Stimulated activated CD8-positive, alpha-beta memory T cell treated with anti-CD3 and anti-CD28 coated beads, Interleukin-4, amount 100 ng/mL, for 1 hour (primary cell): ENCODE data around the gene NLRC3.

ENCODE experiments used
- DNase-seq, 2 donors: peaks; one replicate each; pipeline ENCODE4 v3.0.0-alpha.2; 2020; ENCODE audit warnings: low read depth in 2 of 2, low spot score in 1 of 2

NLRC3 gene

DNA sequence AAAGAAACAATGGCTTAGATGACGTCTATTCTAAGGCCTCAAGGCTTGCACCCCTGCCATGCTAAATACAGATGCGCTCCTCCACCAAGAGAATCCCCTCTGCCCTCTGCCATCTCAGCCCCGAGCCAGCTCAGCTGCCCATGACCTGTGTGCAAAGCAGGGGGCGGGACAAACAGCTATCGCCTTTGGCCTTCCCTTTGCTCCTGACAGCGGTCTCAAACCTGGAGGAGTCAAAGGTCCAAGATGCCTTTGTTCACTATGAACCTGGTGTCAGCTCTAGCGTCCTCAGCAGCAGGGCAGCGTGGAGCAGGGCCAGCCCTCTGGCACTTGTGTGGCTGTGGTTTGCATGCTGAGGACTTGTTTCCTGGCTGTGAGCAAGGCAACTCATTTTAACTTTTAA lies 21.9 kb upstream of the NLRC3 start:
- no peak for DNase-seq

DNA sequence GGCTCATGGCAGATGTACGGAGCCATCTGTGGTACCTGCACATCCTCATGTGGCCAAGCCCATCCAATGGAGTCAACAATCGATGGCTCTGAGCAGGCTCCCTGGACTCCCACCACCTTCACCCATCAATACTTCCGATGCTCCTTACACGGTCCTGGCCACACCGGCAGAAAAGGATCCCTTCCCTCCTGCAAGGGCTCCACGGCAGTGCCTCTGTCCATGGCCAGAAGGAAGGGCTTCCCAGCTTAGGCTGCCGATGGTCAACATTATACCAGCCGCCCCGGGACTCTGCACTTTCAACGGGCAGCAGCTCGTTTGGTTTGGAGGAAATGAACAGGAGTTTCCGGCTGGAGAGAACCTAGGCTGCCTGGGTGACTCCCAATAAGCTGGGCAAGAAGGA lies 21.0 kb upstream of the NLRC3 start:
- no peak for DNase-seq

DNA sequence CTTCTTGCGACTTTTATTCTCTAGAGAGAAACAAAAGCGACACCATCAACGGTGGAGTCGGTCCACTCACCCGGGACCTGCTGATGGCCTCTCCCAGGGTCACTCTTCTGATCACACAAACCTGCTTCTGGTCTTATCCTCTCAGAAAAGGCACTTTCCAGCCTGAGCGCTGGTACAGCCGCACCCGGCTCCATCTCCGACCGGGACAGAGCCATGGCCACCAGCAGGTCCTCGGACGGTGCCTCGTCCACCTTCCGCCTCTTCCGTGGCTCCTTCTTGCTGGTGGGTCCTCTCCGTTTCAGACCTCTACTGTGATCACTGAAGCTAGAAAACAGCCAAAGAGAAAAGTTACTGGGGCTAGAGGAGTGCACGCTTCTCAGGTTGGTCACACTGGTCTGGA lies 20.5 kb upstream of the NLRC3 start:
- DNase-seq, result no peak

DNA sequence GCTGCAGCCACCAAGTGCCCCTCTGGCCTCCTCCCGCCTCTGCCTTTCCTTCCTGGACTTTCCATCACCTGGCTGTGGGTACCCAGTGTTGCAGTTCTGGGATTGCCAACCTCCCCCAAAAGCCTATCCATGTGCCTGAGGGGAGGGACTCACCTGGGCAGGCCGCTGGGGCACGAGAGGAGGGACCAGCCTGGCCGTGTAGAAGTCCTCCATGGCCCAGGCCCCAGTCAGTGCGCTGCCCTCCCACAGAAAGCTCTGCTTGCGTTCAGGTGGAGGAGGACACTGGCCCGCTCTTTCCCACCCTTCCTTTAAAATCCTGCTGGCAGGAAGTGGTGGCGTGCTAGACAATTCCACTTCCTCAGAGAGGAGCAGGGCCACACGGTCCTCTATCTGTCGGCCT lies 20.0 kb upstream of the NLRC3 start:
- no peak for DNase-seq

DNA sequence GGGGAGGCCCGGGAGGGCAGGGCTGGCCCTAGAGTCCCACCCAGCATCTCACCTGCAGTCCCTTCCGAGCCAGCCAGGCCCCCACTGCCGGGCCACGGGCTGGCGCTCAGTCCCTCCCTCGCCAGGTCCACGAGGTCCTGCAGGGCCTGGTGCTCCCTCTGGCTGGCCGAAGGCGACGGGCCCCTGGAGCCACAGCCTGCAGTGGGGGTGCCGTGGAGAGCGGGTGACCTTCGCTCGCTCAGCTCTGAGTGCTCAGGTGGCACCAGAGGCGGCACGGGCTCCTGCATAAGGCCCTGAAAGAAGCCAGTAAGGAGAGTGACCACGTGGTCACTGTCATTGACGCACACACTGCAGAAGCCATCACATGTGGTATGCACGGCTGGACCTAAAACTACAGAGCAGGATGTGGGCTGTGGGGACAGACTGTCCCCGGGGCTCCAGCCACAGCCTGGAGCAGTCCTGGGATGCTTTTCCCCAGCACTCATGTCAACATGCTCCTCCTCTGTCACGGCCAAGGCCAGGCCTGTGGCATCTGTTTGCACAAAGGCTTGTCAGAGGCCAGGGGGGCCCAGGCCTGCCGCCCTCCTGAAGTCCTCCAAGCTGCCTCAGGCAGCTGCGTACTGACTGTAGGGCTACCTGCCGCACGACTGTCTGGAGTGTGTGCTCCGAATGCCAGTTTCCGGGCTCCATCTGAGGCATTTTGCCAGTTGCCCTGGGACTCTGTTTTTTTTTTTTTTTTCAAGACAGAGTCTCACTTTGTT lies 19.1 kb upstream of the NLRC3 start:
- DNase-seq, result no peak

DNA sequence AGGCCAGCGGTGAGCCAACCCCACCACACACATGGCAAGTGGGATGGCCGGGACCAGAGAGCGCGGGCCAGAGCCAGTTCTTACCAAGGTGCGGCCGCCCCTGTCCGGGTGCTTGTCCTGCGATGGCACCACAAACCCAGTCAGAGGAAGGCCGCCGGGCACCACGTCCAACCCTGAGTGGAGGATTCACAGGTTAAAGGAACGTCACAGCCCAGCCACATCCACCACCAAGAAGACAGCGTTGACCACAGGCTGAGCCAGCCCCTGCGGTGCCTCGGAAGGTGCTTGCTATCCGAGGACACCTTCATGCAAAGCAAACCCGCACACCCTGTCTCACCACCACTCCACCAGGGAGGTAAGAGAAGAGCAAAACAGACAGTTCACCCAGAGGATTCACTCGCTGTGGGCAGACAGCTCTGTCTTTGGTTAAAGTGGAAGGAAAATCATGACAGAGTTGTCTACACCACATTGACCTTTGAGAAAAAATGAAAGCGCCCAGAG lies 18.4 kb upstream of the NLRC3 start:
- no peak for DNase-seq

DNA sequence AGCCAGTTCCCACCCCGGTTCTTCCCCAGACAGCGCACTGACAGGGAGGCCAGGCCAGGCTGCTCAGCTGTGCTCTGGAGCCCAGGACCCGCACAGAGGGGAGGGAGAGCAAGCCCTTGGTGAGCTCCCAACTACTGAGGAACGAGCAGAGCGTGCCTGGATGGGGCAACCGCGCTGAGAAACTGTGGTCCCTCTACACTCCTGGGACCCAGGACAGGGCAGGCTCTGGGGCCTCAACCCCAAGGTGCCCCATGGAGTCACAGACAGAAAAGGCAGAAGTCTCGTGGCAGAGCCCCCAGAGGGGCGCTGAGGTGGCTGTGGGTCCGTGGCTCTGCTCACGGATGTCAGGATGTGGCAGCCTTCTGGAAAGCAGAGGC lies 17.9 kb upstream of the NLRC3 start:
- DNase-seq, result no peak

DNA sequence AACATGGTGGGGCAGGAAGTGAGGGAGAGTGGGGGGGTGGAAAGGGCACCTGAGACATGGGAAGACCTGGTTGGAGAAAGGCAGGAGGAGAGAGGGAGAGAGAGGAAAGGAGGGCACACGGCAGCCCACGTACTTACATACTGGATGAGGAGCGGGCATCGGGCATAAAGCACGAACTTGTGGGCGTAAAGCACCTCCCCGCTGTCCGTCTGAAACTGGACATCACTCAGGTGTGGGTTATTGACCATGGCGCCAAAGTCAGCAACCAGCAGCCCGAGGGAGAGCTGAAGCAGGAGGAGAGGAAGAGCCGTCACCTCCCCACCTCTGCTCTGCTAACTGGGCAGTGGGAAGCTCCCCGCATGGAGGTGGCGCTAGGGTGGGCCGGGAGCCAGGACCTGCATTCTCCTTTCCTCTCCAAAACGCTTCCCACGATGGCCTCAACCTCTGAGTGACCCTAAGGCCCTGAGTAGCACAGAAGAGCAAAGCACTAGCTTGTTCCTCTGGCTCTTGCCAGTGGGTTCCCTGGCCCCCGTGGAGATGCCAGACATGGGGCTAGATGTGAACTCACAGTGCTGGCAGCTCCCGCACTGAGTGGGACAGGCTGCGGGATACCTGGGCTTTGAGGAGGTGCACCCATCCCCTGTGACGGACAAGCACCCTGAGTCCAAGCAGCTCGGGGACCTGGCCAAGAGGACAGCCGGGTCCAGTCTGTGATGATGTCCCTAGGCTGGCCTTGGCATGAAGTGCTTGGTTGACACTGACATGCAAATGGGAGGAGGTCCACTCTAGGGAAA lies 17.3 kb upstream of the NLRC3 start:
- DNase-seq, result no peak

DNA sequence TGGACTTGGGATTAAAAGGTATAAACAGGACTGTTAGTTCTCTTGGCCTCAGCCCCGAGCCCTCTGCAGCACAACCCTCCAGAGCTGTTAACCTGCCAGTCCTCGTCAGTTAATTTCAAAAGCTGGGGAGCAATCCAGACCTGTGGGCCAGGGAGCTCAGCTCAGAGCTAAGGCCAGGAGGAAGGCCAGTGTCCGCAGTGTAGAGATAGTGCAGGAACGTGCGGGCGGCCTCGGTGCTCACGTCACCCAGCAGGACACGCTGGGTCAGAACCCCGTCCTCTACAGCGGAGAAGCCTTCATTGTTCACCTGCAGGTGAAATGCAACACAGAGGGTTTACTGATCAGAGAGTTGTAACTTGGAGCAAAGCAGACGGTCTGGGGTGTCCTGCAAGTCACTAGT lies 15.4 kb upstream of the NLRC3 start:
- no peak for DNase-seq

DNA sequence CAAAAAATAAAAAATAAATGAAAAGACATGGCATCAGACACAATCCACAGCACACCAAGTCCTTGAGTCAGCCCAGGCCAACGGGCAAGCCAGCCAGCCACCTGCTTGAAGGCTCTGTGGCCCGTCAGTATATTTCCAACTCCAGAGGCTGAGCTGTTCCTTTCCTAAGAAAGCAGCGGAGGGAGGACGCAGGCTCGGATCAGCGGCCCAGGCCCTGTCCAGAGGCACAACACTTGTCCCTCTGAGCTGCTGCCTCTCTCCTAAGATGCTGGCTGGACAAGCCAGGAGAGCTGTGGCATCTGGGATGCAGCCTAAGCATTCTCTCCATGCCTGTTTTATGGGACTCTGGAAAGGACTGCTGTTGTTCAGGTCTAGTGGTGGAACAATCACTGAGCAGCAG lies 14.8 kb upstream of the NLRC3 start:
- DNase-seq, result no peak

DNA sequence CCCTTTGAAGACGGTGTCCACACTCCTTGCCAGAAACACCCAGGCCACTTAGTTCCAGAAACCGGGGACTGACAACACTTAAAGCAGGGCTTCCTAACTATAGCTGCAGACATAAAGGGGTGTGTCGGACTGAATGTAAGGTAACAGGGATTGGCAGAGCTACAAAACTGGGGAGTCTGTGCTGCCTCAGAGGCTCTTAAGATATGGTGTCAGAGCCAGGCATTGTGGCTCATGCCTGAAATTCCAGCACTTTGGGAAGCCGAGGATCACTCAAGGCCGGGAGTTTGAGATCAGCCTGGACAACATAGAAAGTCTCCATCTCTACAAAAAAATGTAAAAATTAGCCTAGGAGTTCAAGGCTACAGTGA lies 14.2 kb upstream of the NLRC3 start:
- DNase-seq, result no peak

DNA sequence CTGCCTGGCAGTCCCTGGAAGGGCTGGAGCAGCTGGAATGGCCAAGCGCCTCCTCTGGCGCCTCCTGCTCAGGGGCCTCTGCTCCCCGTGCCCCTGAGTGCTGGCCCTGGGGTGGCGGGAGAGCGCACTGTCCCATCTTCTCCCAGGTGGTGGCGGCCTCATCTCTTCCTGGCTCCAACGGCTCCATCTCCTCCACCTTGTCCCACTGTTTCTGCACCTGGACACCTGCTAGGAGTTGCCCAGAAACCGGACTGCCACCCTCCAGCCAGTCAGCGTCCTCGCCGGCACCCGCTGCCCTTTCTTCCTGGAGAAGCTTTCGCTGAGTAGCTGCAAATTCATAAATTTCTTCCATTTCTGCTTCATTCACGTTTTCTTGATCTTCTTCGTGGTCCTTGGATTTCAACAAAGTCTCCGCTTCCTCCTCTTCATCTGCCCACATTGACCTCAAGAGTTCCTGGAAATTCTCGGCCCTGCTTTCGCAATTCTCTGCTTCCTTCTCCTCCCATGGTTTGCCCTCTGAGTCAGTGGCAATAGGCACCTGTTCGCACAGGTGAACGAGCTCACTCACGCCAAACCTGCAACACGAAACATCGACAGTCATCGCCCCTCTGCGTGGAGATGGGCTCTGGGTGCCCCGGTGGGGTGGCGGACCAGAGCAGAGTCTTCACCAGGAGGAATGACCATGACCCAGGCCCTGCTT lies 13.7 kb upstream of the NLRC3 start:
- DNase-seq, result no peak

DNA sequence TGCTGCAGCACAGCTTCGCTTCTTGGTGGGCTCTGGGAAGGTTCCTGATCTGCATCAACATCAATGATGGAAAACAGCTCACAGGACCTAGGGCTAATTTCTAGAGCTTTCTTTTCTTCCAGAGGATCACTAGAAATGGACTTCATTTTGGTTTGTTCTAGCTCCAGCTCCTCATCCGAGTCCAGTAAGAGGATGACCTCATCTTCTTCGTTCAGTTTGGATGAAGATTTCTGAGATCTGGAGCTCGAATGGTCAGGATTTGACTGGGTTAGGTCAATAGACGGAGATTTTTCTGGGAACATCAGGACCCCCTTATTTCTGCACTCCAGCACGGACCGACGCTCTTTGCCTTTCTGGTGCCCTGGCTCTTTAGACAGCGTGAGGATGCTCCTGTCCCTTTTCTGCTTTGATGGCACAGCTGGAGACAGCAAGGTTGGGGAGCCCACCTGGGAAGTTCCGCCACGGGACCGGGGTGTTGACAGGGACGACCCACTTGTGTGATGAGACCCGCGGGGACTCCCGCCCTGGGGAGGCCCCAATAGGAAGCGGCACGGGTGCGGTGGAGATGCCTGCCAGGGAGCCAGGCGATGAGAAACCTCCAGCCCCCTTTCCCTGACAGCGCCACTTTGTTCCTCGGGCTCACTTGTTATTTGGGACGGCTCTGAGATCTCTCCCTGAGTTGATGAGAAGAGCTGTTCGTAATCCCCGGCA lies 12.9 kb upstream of the NLRC3 start:
- DNase-seq, result no peak

DNA sequence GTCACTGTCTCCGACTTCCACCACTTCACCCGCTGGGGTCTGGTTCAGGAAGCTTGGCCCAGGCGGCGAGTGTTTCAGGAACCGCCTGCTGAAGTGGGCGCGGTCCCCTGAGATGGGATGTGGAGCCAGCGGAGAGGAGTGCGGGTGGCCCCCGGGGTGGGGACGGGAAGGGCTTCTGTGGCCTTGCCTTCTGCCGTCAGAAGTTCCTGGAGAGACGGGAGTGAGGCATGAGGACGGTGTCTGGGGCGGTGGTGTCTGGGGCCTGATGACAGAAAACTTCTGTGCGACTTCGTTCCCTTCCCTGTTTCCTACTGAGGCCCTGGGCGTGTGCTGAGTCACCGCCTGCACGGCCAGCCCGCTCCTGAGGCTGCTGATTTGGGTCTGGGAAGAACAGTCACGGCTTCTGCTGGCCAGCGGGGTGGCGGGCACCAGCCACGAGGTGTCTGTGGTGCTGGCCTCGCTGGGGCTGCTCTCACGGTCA lies 12.3 kb upstream of the NLRC3 start:
- no peak for DNase-seq

DNA sequence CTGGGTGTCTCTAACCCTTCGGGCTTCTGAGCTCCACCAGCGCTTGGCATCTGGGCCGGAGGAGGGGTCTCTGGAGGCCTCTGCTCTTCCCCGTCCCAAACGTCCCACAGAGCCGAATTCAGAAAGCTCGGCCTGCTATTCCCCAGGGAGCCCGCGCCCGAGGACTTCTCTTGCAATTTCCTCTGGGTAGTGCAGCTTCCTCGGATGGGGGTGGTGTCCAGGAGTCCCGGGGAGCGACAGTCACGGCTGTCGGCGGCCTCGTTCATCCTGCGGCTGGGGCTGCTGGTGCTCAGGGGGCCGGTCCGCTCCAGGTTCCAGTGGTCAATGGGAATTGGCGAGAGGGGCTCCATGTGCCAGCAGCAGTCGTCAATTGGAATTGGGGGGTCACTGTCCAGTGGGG lies 11.8 kb upstream of the NLRC3 start:
- no peak for DNase-seq

DNA sequence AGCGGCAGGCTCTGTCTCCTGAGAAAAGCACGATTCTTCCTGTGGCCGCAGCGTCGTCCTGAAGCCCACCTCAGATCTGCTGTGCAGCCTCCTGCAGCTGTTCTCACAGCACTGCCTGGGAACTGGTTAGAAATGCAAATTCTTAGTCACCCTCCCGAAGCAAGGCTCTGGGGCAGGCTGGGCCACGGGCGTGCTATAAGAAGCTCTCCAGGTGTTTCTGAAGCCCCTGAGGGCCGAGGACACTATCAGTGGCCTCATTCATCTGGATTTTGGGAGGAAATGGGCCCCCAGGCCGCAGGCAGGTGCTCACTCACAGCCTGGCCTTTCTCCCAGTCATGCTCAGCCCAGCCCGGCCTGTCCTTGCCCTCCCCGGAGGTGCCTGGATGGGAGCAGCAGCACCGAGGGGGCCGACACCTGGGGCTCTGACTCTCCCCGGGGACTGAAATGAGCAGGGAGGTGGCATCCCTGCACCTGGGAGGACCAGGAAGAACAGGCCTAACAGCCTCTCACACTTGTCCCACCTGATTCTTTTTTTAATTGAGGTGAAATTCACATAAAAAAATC lies 10.4 kb upstream of the NLRC3 start:
- DNase-seq, result no peak

DNA sequence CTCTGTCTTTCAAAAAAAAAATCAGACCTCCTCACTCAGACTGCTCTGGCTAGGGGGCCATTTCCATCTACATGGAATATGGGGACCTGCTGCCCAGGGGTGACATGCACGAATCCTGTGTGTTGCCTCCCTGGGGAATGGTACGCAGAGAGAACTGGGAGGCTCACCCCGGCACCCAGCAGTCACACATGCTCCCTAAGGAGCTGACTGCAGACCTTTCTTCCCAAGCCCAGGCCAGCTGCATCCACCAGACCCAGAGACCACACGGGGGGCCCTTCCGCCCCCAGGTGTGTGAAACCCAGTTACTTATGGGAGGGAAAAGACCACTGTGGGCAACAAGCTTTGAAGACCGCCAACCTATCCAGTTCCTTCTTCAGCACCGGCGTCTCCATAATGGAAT lies 7.2 kb upstream of the NLRC3 start:
- DNase-seq, result no peak

DNA sequence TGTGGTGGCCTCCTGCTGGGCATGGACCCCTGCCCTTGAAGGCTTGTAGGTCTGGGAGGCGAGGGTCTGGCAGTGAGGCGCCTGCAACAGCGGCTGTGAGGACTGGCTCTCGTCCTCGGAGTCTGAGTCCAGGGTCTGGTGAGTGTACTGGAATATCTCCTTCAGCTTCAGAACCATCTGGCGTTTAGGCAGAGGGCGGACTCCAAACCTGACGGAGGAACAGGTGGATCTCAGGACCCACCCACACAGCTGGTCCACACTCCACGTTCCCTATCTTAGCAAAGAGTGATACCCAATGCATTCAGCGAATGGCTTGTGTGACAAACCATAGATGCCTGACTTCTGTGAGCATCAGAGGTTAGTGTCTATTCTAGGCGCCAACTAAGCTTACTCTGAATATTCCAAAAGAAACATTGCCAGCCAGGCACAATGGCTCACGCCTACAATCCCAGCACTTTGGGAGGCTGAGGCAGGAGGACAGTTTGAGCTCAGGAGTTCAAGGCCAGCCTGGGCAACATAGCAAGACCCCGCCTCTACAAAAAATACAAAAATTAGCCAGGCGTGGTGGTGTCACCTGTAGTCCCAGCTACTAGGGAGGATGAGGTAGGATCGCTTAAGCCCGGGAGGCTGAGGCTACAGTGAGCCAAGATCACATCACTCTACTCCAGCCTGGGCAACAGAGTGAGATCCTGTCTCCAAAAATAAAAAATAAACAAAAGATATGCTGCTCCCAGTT lies 6.3 kb upstream of the NLRC3 start:
- no peak for DNase-seq

DNA sequence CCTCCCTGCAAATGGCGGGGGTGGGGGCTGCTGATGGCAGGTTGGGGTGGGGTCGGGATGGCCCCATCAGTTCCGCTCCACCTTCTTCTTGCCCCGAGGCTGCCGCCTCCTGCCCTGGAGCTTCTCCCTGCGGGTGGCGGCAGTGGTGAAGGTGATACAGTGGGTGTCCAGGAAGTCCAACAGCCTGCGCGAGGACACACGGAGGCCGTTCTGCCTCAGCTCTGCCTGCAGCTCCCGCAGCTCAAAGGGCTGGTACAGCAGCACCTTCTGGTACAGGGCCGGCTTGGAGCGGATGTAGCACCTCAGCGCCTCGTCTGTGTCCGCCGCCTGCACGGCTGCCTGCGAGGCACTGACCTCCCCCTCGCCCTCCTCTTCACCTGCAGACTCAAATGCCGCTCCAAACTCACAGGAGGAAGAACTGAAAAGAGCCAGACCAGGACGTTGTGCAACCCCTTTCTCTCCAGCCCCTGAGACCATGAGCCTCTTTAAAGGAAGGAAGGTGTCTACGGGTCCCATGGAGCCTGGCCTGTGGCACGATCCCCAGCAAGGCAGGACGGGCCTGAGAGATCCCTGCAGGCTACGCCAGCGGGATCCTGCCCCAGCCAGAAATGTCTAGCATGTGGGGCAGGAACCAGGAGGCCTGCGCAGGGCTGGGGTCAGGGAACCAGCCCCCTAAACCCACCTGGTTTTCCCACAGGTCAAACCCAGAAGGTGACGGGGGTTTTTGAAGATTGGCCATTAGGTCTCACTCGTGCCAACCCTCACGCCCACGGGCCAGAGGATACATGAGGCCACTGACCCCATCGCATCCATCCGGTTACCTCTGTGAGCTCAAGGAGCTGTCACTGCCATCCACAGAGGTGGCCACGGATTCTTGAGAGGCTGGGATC lies 5.3 kb upstream of the NLRC3 start:
- no peak for DNase-seq
